Liver (tissue), 9 donors: ENCODE measurements around the gene XKR7. TPM values are rescaled to one million over a fixed set of nuclear protein-coding genes. Genes with fewer than 3 reads are reported as not detected.
"Not testable (repeated sequence)": the region's sequence is repeated elsewhere in the genome, so short reads cannot be mapped to it uniquely, and the experiment has no call there.

Experiments used
- DNase-seq: peaks from one replicate; pipeline ENCODE4 v3.0.0-alpha.2; 2017; ENCODE audit warnings: low spot score
- H3K27ac ChIP-seq, 2 donors: one replicate each; pipeline ENCODE4 v1.7.0; 2013; ENCODE audit warnings: inconsistent platforms in 2 of 2, low read length in 2 of 2, control low read depth in 1 of 2, low read depth in 1 of 2, mild to moderate bottlenecking in 1 of 2
- H3K27me3 ChIP-seq, 4 donors: one replicate each; pipeline versions ENCODE4 v1.6.1 to v1.7.0; 2013; ENCODE audit warnings: low read length in 3 of 4, inconsistent platforms in 1 of 4, mild to moderate bottlenecking in 1 of 4, moderate library complexity in 1 of 4; ENCODE audit not compliant: control insufficient read depth in 4 of 4, insufficient read depth in 4 of 4
- H3K36me3 ChIP-seq, 4 donors: one replicate each; pipeline versions ENCODE4 v1.6.1 to v1.7.0; 2013; ENCODE audit warnings: low read length in 3 of 4, mild to moderate bottlenecking in 3 of 4, low read depth in 1 of 4, moderate library complexity in 1 of 4; ENCODE audit not compliant: control insufficient read depth in 4 of 4, insufficient read depth in 3 of 4
- H3K4me1 ChIP-seq, 4 donors: one replicate each; pipeline versions ENCODE4 v1.6.1 to v1.7.0; 2013; ENCODE audit warnings: low read length in 3 of 4, mild to moderate bottlenecking in 3 of 4, moderate library complexity in 1 of 4; ENCODE audit not compliant: control insufficient read depth in 4 of 4, insufficient read depth in 4 of 4
- H3K4me3 ChIP-seq, 3 donors: one replicate each; pipeline versions ENCODE4 v1.6.1 to v1.7.0; 2013; ENCODE audit warnings: low read length in 3 of 3, control low read depth in 1 of 3, low read depth in 1 of 3, mild to moderate bottlenecking in 1 of 3
- H3K9ac ChIP-seq, 2 donors: one replicate each; pipeline ENCODE4 v1.7.0; 2013; ENCODE audit warnings: low read length in 2 of 2, mild to moderate bottlenecking in 2 of 2, moderate library complexity in 2 of 2, control low read depth in 1 of 2, low read depth in 1 of 2
- H3K9me3 ChIP-seq, 4 donors: one replicate each; pipeline versions ENCODE4 v1.6.1 to v1.7.0; 2013; ENCODE audit warnings: low read length in 3 of 4; ENCODE audit not compliant: control insufficient read depth in 4 of 4
- EGR1 ChIP-seq, 2 donors: IDR thresholded peaks; 2 replicates each; pipeline ENCODE4 v1.6.1; 2016 to 2018; ENCODE audit warnings: antibody characterized with exemption in 2 of 2, low read depth in 2 of 2
- FOXA1 ChIP-seq: IDR thresholded peaks from 2 replicates; pipeline ENCODE4 v1.6.1; 2016; ENCODE audit warnings: antibody characterized with exemption
- FOXA2 ChIP-seq: IDR thresholded peaks from 2 replicates; pipeline ENCODE4 v1.6.1; 2016; ENCODE audit warnings: antibody characterized with exemption
- GABPA ChIP-seq, 2 donors: IDR thresholded peaks in 1 of 2; conservative IDR thresholded peaks in 1 of 2; 2 replicates each; pipeline ENCODE4 v1.6.1; 2016; ENCODE audit warnings: antibody characterized with exemption in 2 of 2, mild to moderate bottlenecking in 1 of 2, moderate library complexity in 1 of 2
- HNF4A ChIP-seq, 2 donors: conservative IDR thresholded peaks; 2 replicates each; pipeline ENCODE4 v1.6.1; 2016; ENCODE audit warnings: antibody characterized with exemption in 2 of 2, mild to moderate bottlenecking in 2 of 2
- JUND ChIP-seq, 2 donors: IDR thresholded peaks; 2 replicates each; pipeline ENCODE4 v1.6.1; 2016; ENCODE audit warnings: antibody characterized with exemption in 2 of 2
- NR2F2 ChIP-seq: IDR thresholded peaks from 2 replicates; pipeline ENCODE4 v1.6.1; 2016; ENCODE audit warnings: antibody characterized with exemption
- RAD21 ChIP-seq, 2 donors: IDR thresholded peaks; 2 replicates each; pipeline ENCODE4 v1.6.1; 2016; ENCODE audit warnings: antibody characterized with exemption in 2 of 2, mild to moderate bottlenecking in 2 of 2
- RXRA ChIP-seq, 2 donors: IDR thresholded peaks; 2 replicates each; pipeline ENCODE4 v1.6.1; 2017 to 2018; ENCODE audit warnings: antibody characterized with exemption in 2 of 2, mild to moderate bottlenecking in 1 of 2
- SP1 ChIP-seq: IDR thresholded peaks from 2 replicates; pipeline ENCODE4 v1.6.1; 2018; ENCODE audit warnings: antibody characterized with exemption, mild to moderate bottlenecking
- TAF1 ChIP-seq: conservative IDR thresholded peaks from 2 replicates; pipeline ENCODE4 v1.6.1; 2016; ENCODE audit warnings: antibody characterized with exemption, mild to moderate bottlenecking
- YY1 ChIP-seq: IDR thresholded peaks from 2 replicates; pipeline ENCODE4 v1.6.1; 2016; ENCODE audit warnings: antibody characterized with exemption, mild to moderate bottlenecking
- WGBS: extraction: QIAGEN DNeasy Blood & Tissue Kit; methylation state at CpG from one replicate; pipeline ENCODE4 v1.1.7; 2013; 5-methylcytosine and 5-hydroxymethylcytosine counted together
- polyA plus RNA-seq, 2 donors: library from polyadenylated mRNA; stranded (reverse) in 1 of 2; unstranded in 1 of 2; fragments of 200-250 nt in 1 of 2; fragments of >200 nt in 1 of 2; fragmentation: Nextera tagmentation in 1 of 2; extraction: Ambion mirVana in 1 of 2; gene quantifications; one replicate each; pipeline versions ENCODE4 v1.2.1 to v1.2.3, GENCODE V29; 2013 to 2015
- total RNA-seq, 2 donors: library from RNA; depleted of rRNA; stranded (reverse); fragments of >200 nt; gene quantifications; one replicate each; pipeline ENCODE4 v1.2.3, GENCODE V29; 2014
- TF ChIP-seq, protein P1 (sequence below): IDR thresholded peaks from 2 replicates; pipeline ENCODE4 v1.6.1; 2016; ENCODE audit warnings: antibody characterized with exemption, mild to moderate bottlenecking
- TF ChIP-seq, protein P2 (sequence below): fragments of 150-350 bp; IDR thresholded peaks from 2 replicates; pipeline ENCODE4 v1.5.1; 2017; ENCODE audit warnings: improper control_type of control experiment, low read depth, low read length; ENCODE audit not compliant: missing input control
- TF ChIP-seq, protein P3 (sequence below): IDR thresholded peaks from 2 replicates; pipeline ENCODE4 v1.6.1; 2016; ENCODE audit warnings: antibody characterized with exemption
- TF ChIP-seq, protein P4 (sequence below): IDR thresholded peaks from 2 replicates; pipeline ENCODE4 v1.6.1; 2016; ENCODE audit warnings: antibody characterized with exemption
- donor health status: healthy.
- donor health status: healthy.
- donor health status: healthy.
- donor health status: healthy.
- donor health status: healthy.

Gene XKR7
- total and polyA plus RNA-seq, 4 donors, result under 0.01 to 0.05 TPM; not detected in 2

DNA sequence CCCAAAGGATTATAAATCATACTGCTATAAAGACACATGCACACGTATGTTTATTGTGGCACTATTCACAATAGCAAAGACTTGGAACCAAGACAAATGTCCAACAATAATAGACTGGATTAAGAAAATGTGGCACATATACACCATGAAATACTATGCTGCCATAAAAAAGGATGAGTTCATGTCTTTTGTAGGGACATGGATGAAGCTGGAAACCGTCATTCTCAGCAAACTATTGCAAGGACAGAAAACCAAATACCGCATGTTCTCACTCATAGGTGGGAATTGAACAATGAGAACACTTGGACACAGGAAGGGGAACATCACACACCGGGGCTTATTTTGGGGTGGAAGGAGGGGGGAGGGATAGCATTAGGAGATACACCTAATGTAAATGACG lies 46.5 kb upstream of the XKR7 start:
- H3K9ac ChIP-seq, H3K36me3 ChIP-seq, H3K4me1 ChIP-seq, H3K9me3 ChIP-seq, H3K27me3 ChIP-seq, H3K4me3 ChIP-seq, H3K27ac ChIP-seq, DNase-seq: not testable (repeated sequence)
- 87% methylated on average over 5 of the region's 5 CpGs for WGBS

DNA sequence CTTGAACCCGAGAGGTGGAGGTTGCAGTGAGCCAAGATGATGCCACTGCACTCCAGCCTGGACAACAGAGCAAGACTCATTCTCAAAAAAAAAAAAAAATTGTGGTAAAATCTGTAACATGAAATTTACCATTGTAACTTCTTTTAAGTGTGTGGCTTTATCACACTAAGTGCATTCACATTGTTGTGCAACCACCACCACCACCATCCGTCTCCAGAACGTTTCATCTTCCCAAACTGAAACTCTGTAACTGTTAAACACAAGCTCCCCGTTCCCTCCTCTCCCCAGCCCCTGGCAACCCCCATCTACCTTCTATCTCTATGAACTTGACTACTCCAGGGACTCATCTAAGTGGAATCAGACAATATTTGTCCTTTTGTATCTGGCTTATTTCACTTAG lies 45.8 kb upstream of the XKR7 start:
- Histone ChIP-seq H3K27me3 (peaks cover 0 to 3% (median 0%) of the 10 kb centered on the region in 4 donors), H3K4me1 (no peaks in the 10 kb centered on the region), H3K27ac (no peak overlapping the region), H3K36me3 (no peaks in the 10 kb centered on the region), H3K9ac (no peak overlapping the region), H3K9me3 (no peaks in the 10 kb centered on the region), H3K4me3 (no peak overlapping the region)
- TF ChIP-seq NR2F2, result no peak
- no peak for TF ChIP-seq SP1
- TF ChIP-seq FOXA2, result no peak
- no peak for TF ChIP-seq YY1
- TF ChIP-seq, protein P1, sequence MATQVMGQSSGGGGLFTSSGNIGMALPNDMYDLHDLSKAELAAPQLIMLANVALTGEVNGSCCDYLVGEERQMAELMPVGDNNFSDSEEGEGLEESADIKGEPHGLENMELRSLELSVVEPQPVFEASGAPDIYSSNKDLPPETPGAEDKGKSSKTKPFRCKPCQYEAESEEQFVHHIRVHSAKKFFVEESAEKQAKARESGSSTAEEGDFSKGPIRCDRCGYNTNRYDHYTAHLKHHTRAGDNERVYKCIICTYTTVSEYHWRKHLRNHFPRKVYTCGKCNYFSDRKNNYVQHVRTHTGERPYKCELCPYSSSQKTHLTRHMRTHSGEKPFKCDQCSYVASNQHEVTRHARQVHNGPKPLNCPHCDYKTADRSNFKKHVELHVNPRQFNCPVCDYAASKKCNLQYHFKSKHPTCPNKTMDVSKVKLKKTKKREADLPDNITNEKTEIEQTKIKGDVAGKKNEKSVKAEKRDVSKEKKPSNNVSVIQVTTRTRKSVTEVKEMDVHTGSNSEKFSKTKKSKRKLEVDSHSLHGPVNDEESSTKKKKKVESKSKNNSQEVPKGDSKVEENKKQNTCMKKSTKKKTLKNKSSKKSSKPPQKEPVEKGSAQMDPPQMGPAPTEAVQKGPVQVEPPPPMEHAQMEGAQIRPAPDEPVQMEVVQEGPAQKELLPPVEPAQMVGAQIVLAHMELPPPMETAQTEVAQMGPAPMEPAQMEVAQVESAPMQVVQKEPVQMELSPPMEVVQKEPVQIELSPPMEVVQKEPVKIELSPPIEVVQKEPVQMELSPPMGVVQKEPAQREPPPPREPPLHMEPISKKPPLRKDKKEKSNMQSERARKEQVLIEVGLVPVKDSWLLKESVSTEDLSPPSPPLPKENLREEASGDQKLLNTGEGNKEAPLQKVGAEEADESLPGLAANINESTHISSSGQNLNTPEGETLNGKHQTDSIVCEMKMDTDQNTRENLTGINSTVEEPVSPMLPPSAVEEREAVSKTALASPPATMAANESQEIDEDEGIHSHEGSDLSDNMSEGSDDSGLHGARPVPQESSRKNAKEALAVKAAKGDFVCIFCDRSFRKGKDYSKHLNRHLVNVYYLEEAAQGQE, result no peak
- TF ChIP-seq, protein P2, sequence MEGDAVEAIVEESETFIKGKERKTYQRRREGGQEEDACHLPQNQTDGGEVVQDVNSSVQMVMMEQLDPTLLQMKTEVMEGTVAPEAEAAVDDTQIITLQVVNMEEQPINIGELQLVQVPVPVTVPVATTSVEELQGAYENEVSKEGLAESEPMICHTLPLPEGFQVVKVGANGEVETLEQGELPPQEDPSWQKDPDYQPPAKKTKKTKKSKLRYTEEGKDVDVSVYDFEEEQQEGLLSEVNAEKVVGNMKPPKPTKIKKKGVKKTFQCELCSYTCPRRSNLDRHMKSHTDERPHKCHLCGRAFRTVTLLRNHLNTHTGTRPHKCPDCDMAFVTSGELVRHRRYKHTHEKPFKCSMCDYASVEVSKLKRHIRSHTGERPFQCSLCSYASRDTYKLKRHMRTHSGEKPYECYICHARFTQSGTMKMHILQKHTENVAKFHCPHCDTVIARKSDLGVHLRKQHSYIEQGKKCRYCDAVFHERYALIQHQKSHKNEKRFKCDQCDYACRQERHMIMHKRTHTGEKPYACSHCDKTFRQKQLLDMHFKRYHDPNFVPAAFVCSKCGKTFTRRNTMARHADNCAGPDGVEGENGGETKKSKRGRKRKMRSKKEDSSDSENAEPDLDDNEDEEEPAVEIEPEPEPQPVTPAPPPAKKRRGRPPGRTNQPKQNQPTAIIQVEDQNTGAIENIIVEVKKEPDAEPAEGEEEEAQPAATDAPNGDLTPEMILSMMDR, result no peak
- no peak for TF ChIP-seq EGR1 (IDR thresholded peaks at IDR 0.05; ENCODE audit: low read depth in 2 of 2)
- no peak for TF ChIP-seq RXRA (IDR thresholded peaks at IDR 0.05)
- TF ChIP-seq TAF1, result no peak
- TF ChIP-seq RAD21 (IDR thresholded peaks at IDR 0.05), result no peak
- TF ChIP-seq, protein P3, sequence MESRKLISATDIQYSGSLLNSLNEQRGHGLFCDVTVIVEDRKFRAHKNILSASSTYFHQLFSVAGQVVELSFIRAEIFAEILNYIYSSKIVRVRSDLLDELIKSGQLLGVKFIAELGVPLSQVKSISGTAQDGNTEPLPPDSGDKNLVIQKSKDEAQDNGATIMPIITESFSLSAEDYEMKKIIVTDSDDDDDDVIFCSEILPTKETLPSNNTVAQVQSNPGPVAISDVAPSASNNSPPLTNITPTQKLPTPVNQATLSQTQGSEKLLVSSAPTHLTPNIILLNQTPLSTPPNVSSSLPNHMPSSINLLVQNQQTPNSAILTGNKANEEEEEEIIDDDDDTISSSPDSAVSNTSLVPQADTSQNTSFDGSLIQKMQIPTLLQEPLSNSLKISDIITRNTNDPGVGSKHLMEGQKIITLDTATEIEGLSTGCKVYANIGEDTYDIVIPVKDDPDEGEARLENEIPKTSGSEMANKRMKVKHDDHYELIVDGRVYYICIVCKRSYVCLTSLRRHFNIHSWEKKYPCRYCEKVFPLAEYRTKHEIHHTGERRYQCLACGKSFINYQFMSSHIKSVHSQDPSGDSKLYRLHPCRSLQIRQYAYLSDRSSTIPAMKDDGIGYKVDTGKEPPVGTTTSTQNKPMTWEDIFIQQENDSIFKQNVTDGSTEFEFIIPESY, result no peak
- TF ChIP-seq HNF4A (conservative IDR thresholded peaks at IDR 0.05), result no peak
- TF ChIP-seq FOXA1, result no peak
- TF ChIP-seq GABPA (IDR thresholded peaks at IDR 0.05 in 1 of 2, conservative IDR thresholded peaks at IDR 0.05 in 1 of 2), result no peak
- TF ChIP-seq JUND (IDR thresholded peaks at IDR 0.05), result no peak
- TF ChIP-seq, protein P4, sequence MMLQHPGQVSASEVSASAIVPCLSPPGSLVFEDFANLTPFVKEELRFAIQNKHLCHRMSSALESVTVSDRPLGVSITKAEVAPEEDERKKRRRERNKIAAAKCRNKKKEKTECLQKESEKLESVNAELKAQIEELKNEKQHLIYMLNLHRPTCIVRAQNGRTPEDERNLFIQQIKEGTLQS, result no peak
- DNase-seq, result no peak
- WGBS, result 59% methylated on average over 4 of the region's 4 CpGs
